ENCODE results near the gene PACRG.

The PACRG gene

DNA sequence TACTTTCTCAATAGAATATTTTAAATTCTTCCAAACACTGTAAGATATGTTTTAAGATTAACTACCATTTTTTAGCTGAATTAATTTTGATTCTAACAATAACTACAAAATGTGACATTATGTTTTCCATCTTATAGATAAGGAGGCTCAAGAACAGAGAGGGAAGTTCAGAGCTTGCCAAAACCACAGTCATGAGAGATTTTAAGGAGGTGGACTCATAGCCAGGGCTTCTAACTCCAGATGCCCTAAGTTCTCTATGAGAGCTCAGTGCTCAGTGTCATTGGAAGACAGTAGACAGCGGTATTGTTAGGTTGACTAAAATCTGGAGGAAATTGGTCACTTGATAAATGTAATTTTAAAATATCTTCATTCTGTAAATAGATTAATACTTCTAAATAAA lies 144.2 kb downstream of the PACRG start:
- no peak for DNase-seq

DNA sequence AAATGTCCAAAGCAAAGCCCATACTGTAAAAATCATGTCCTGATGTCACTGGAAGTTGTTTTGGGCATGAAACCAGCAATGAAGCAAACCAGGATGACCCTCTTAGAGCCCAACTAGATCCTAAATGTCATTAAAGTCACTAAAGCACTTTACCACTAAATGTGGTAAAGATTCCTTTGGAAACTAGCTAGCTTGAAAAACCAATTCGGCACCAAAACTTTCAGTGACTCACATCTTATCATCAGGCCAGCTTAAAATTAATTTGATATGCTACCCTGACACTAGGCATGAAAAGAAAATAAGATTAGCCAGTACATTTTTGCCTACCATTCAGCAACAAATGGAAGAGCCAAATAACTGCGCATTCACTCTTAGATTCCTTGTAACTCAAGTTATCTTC lies 145.8 kb downstream of the PACRG start:
- no peak for DNase-seq

GRCh38 chr6:162875070-162875469 lies 147.3 kb downstream of the PACRG start:
- no peak for DNase-seq

DNA sequence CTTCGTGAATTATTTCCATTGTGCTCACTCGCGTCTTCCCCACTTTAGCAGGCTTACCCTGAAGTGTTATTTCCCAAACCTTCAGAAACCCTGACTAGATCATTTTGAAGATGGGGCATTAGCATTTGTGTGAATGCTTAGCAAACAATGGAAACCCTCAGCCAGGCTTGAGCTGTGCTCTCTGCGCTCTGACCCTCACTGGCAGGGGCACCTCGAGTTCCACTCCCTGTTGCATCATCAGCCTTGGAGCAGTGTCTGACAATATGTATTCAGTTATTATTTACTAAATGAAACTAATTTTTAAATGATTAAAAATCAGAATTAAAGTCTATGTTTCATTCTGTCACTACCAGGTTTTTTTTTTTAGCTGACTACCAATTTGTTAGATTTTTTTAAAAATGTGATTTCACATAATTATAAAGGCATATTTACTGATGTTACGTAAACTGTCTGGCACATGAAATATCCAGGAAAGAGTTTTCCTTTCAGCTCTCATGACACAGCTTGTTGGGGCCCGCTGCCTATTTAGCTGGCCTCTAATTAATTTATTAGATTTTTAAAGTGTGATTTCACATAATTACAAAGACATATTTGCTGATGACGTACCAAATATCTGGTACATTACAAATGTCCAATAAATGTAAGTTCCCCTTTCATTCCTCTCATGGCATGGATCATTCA lies 155.2 kb downstream of the PACRG start:
- DNase-seq = no peak

DNA sequence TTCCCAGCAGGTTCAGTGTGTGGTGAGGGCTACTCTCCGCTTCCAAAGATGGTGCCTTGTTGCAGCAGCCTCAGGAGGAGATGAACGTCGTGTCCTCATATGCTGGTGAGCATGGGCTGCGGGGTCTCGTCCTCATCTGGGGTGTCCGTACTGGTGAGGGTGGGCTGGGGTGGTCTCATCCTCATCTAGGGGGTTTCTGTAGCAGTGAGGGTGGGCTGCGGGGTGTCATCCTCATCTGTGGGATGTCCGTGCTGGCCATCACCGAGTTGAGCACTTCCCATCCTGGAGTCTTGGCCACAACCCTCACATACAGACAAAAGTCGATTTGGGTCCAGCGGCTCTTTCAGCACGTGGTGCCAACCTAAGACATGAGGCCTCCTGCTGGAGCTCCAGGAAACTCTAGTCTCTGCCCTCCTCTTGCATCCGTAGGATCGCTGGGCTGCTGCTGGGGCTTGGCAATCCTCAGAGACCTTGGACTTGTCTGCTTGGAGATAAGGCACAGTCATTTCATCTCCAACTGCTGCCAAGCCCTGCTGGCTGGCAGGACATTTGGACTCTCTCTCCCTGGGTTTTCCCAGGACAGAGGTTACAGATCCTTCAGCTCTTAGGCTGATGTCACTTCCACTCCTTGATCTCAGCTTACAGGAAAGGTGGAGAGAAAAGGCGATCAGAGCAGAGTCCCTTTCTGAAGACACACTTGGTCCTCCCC lies 160.4 kb downstream of the PACRG start:
- no peak for DNase-seq

GRCh38 chr6:162889303-162889702 lies 161.5 kb downstream of the PACRG start:
- no peak for DNase-seq

- DNase-seq = no peak
Measured at GRCh38 chr6:162898011-162898410, 170.2 kb downstream of the PACRG start.

- DNase-seq = no peak
Measured at GRCh38 chr6:162899148-162899547, 171.4 kb downstream of the PACRG start.

- DNase-seq = no peak
Measured at GRCh38 chr6:162900503-162900902, 172.7 kb downstream of the PACRG start.

DNA sequence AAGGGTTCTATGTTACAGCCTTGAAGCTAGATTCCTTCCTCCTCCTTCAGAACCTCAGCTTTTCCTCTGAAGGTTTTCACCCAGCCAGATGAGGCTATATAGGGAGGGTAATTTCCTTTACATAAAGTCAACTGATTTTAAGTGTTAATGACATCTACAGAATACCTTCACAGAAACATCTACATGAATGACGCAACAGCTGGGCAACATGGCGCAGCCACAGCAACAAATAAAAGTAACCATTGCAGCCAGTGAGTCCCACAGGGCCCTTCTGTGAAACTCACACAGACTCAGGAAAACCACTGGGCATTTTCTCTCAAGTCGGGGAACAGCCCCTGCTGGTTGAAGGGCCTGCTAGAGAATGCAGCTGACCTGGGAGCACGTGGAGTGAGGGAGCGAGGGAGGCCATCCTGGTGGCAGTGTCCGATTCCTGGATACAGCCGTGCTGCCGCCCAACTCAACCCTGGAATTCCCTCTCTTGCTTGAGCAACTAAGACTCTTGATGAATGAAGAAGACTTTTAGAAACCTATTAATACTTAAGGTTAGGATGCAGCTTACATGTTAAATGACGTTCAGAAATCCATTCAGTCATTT lies 176.4 kb downstream of the PACRG start:
- no peak for DNase-seq

DNA sequence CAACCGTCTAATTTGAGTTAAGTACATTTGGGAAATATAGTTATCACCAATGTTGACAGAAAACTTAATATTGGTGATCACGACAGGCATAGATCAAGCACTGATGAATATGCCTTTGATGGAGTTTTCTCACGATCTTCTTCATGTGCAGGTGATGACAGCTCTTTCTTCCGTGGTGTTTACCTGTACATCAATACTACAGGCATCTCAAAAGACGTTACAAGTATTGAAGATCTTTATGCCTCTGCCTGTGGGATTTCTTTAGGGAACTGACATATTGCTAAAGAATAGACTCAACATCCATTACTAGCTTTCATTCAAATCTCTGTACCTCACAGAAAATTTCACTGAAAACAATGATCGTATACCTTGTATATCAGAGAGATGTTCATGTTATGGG lies 178.7 kb downstream of the PACRG start:
- no peak for DNase-seq

GRCh38 chr6:162907876-162908481 lies 180.2 kb downstream of the PACRG start:
- peak; percentile 47 to 70 (median 67) for DNase-seq

DNA sequence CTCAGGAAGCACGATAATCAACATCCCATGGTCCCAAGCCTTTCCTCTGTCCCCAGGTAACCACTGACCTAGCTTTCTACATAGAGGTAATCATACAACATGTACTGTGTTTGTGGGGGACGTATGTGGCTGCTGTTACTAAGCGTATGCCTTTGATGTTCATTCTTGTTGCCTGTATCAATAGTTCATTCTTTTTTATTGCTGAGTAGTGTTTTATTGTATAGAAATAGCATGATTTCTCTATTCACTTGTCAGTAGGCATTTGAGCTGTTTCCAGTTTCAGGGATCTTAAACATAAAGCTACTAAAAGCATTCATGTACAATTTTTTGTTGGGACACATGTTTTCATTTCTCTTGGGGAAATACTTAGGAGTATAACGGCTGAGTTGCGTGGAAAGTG lies 185.4 kb downstream of the PACRG start:
- no peak for DNase-seq

DNA sequence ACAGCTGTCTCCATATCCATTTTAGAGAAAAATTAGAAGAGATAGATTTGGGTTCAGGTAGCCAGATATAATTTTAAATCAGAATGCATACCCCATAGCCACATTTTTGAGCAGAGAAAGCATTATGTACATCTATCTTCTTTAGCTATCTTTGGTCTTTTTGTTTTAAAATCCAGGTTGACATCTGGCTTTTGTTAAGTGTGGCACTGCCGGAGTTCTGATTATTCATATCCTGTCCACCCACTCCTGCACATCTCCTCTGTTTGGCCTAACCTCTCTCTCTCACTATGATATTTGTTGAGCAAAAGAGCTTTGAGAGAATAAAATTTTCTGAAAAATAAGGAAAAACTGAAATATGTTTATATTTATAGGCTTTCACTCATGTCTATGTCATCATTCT lies 189.7 kb downstream of the PACRG start:
- no peak for DNase-seq

- DNase-seq = no peak
Measured at GRCh38 chr6:162921062-162921461, 193.3 kb downstream of the PACRG start.

GRCh38 chr6:162921510-162922040 lies 193.8 kb downstream of the PACRG start:
- DNase-seq = no peak

DNA sequence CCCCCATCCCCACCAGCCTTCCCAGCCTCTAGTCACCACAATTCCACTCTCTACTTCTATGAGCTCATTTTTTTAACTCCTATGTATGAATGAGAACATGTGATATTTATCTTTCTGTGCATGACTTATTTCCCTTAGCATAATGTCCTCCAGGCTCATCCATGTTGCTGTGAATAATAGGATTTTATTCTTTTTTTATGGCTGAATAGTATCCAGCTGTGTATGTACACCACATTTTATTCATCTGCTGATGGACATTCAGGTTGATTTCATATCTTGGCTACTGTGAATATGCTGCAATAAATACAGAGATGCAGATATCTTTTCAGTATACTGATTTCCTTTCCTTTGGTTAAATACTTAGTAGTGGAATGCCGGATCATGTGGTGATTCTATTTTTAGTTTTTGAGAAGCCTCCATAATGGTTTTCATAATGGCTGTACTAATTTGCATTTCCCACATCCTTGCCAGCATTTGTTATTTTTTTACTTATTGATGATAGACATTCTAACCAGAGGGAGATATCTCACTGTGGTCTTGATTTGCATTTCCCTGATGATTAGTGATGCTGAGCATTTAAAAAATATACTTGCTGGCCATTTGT lies 194.9 kb downstream of the PACRG start:
- no peak for DNase-seq

DNA sequence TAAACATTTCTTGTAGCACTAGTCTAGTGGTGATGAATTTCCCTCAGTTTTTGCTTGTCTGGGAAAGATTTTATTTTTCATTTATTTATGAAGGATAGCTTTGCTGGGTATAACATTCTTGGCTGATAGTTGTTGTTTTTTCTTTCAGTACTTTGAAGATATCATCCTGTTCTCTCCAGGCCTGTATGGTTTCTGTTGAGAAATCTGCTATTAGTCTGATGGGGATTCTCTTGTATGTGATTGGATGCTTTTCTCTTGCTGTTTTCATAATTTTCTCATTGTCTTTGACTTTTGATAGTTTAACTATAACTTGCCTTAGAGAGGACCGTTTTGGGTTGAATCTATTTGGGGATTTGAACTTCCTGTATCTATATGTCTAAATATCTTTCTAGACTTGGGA lies 207.1 kb downstream of the PACRG start:
- DNase-seq = no peak

- DNase-seq = no peak
Measured at GRCh38 chr6:162940426-162940825, 212.7 kb downstream of the PACRG start.

DNA sequence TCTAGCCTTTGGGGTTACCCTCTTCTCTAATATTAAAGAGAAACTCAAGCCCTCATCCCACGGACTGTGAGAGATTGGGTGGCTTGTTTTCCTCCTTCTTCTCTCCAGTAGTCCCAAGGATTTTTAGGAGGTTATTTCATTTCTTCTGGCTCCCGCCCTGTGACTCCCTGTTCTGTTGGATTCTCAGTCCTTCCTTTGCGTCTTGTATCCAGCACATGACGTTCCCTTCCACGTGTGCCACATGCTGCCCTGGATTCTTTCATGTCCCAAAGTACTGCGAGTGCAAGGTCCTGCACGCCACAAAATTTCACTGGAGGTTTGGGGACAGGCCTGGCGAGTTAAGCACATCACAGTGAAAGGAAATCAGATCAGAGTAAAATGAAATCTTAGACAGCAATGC lies 213.4 kb downstream of the PACRG start:
- no peak for DNase-seq

GRCh38 chr6:162942866-162943265 lies 215.1 kb downstream of the PACRG start:
- no peak for DNase-seq

DNA sequence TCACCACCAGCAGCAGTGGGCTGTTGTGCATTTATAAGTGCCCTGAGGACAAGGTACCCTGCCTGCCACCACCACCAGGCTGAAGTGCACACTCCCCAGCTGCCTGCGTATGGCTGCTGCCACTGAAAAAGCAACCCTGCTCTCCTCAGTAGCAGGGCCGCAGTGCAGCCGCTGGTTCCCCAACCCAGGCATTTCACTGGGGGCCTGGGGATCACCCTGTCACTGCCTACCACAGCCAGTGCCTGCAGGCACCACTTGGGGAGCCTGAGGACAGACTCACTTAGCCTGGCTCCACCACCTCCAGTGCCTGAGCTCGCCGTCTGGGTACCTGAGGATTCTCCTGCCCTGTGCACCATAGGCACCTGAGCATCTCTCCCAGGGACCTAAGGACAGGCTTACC lies 215.6 kb downstream of the PACRG start:
- DNase-seq = no peak

GRCh38 chr6:162951164-162951743 lies 223.5 kb downstream of the PACRG start:
- DNase-seq = no peak
